GM18526 (cell line): ENCODE data around the gene PLCB4.

Experiments used
- POLR2A ChIP-seq: IDR thresholded peaks from 3 replicates; pipeline ENCODE4 v1.6.1; 2011; ENCODE audit not compliant: insufficient read length; ENCODE audit errors: extremely low read depth

Gene PLCB4

DNA sequence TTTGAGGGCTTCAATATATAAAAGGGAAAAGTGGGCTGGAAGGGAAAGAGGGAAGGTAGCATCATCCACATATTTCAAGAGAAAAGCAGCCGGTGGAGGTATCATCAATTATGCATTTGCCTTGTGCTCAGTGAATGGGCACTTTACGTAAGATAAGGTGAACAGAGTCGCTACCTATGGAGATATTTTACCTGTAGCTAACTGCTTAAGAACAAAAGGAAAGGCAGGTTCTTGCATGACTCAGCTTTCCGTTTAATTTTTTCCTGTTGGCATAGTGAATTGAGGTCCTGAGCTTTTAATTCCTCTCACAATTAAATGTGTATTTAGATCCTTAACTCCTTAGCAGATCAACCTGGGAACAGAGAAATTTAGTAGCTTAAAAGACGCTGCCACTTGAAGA is 25.5 kb upstream of the PLCB4 start:
- TF ChIP-seq POLR2A: no peak

DNA sequence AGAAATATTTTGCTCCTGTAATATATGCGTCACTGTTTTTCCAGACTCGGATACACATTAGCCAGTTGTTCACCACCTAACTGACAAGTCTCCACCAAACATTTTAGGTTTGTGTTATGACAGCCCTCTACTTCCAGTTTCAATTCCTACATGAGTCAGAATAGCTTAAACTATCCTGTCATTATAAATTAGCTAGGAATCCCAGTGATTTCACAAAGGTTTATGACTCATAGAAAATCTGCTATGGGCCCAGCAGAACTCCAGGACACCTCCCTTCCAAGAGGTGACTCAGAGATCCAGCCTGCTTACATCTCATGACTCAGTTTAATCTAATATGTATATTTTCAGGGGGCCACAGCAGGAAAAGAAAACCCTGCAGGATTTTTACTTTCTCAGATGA is 17.4 kb upstream of the PLCB4 start:
- no peak for TF ChIP-seq POLR2A

DNA sequence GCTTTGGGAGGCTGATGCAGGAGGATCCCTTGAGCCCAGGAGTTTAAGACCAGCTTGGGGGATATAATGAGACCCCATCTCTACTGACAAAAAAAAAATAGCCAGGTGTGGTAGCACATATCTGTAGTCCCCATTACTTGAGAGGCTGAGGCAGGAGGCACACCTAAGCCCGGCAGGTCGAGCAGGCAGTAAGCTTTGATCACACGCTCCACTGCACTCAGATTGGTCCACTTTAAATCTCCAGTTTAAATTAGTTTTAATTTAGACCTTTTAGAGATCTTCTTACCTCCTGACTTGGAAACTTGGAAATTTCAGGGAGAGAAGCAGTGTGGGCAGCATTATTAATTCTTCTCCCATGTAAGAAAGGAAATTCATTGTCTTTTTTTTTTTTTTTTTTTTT is 16.8 kb upstream of the PLCB4 start:
- TF ChIP-seq POLR2A: no peak

DNA sequence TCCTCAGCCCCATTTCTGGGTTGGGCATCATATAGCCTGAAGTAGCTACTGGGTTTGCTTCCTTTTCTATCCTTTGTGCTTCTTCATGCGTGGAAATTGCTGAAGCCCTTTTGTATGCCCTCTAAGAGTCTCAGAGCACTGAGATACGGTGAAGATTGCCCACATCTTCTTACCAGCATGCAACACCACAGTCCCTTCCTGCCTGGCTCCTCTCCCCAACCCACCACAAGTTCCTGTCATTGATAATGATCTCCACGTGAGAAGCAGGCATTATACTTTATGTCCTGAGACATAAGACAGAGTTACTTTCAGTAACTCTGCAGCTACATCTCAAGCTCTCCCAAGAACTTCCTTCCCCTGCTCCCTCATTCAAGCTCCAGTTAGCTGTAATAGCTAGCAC is 15.8 kb upstream of the PLCB4 start:
- no peak for TF ChIP-seq POLR2A

DNA sequence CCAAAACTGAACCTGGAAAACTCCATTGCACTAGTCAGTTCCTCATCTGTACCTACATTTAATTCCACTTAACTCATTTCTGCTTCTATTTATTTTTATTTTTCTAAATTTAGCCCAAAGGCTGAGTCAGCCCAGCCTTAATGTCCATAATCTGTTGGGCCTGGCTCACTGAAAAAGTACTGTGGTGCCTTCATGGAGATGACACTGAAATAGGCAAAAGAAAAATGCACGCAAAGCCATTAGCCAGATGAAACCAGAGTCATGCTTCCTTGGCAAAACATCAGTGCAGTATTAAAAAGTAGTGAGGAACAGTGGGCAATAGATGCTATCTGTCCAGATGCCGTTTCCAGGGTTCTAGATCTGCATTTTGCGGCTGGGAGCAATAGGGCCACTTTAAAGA is 14.7 kb upstream of the PLCB4 start:
- TF ChIP-seq POLR2A: no peak

DNA sequence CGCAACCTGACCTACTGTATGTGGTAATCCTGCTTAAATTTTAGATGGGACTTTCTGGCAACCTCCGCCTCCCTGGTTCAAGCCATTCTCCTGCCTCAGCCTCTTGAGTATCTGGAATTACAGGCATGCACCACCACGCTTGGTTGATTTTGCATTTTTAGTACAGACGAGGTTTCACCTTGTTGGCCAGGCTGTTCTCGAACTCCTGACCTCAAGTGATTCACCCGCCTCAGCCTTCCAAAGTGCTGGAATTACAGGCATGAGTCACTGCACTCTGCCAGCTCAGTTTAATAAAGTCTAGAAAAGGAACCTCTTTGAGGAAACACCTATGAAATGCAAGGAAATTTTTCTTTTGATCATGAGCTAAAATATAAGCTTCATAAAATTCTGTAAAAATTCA is 9.0 kb upstream of the PLCB4 start:
- TF ChIP-seq POLR2A: no peak

DNA sequence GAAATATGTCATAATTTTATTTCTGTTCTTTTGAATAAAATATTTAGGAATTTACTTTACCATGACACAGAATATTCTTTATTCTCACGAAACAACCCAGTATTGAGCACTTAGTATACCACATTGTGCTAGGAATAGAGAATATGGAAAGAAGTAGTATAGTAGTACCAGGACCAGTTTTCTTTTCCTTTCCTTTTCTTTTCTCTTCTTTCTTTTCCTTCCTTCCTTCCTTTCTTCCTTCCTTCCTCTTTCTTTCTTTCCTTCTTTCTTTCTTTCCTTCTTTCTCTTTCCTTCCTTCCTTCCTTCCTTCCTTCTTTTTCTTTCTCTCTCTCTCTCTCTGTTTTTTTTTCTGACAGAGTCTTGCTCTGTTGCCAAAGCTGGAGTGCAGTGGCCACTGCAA is 7.5 kb upstream of the PLCB4 start:
- TF ChIP-seq POLR2A: no peak

DNA sequence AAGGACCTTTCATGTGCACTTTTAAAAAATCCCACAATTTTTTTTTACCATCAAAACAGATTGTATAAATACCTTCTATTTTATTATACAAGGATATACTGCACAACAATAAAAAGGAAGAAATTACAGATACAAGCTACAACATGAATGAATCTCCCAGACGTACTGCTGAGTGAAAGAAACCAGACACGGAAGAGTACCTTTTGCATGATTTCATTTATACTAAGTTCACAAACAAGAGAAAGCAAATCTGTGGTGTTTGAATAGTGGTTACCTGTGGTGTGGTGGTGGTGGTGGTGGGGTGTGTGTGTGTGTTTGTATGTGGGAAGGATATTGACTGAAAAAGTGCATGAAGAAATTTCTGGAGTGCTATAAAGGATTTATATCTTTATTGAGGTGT is 6.8 kb upstream of the PLCB4 start:
- no peak for TF ChIP-seq POLR2A

DNA sequence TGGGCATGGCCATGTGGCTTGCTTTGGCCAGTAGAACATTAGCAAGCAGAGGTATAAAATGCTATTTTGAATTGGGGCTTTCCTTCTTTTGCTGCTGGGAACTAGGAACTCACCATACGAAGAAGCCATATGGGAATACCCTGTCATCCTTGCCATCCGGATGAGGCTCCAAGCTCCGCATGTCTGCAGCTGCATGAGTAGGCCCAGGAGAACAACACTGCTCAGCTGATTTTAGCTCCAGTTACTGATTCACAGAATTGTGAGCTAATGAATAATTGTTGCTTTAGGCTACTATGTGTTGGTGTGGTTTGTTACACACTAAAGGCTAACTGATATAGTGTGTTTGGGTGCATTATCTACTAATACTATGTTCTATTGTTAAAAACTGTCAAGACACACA is 2.7 kb upstream of the PLCB4 start:
- TF ChIP-seq POLR2A: no peak

DNA sequence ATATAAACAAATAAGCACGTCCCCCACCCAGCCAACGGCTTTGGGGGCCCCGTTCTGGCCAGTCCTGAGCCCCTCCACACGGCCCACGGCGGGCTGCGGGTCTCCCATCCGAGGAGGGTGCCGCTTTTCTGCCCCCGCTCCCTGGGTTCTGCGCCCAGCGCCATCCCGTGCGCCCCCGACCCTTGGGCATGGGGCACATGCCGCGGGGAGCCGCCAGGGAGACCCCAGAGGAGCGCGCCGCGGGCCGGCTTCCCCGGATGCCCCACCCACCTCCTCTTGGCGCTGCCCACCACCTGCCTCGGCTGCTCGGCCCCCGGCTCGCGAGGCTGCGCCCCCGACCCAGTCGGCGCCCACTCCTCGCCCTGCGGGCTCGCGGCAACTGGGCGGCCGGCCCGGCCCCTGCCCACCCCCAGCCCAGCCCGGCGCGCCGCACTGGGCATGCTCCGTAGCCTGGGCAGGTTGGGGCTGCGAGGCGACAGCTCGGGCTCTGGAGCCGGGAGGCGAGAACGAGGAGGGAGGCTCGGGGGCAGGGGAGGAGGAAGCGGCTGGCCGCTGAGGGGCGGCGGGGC is 570 bp upstream of the PLCB4 start:
- no peak for TF ChIP-seq POLR2A

DNA sequence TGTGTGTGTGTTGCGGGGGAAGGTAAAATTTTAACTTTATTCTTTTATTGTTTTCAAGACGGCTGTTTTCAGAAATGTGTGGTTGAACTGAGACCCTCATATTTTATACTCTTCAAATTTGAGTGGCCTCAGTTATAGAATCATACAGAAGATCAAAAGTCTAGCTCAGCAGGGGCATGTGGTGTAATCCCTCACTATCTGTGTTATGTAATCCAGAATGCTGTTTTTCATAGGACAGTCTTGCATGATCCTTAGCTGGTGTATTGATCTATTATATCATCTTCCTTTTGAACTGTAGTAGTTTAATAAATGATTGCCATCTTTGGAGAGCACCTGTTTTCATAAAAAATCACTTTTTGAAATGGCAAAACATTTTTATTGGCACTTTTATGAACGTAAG is 1.4 kb downstream of the PLCB4 start:
- TF ChIP-seq POLR2A: no peak

DNA sequence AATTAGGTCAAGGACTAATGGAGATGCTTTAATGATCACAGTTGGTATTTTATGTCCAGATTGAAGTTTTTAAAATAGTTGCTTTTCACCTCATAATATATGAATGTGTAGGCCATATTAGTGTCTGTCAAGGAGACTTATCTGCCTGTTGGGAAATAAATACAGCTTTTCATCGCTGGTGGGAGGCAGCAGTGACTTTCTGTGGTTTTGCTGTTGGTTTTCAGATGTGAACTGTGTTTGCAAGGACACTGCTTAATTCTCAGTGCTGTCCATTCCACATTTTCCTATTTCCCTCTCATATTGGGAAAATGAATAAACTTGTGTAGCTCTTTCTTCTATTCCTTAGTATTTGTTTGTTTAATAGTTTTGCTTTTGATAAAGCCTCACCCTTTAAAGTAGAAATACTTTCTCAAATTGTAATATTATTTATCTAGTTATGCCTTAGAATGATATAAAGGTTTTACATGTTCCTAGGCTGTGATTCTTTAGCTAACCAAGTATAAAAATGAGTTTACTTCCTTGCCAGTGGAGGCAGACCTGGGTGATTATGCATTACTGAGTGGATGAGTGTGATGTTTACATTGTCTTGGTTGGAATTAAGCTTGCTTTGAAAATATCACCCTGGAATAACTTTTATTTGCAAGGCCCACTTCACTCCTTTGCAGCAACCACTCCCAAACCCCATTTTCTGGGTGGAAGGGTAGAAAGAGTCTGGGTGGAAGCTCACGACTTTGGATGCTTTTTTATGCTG is 3.3 kb downstream of the PLCB4 start:
- no peak for TF ChIP-seq POLR2A

DNA sequence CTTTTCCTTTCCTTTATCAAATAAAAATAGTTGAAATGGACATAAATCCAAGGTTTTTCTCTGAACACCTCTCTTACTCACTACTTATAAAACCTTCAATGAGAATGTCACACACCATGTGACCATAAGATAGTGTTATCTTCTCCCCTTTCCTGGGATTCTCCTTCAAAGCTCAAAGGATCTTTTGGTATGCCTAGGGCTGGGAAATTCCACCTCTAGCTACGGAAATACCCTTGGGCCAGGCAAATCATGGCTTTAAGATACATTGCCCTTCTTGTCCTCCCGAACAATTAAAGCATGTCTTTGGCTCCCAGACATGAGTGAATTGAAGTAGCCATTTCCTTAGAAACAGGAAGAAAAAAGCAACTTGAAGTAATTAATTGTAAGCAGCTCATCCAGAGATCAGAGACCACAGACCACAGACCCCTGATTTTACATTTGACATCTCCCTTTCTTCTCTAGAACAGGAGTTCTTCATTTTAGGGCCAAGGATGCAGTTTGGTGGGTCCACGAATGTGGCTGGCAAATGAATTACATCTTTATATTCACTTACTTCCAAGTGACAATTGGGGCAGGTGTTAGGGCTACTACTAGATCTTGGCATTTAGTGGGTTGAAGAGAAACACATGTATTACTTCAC is 4.1 kb downstream of the PLCB4 start:
- no peak for TF ChIP-seq POLR2A

DNA sequence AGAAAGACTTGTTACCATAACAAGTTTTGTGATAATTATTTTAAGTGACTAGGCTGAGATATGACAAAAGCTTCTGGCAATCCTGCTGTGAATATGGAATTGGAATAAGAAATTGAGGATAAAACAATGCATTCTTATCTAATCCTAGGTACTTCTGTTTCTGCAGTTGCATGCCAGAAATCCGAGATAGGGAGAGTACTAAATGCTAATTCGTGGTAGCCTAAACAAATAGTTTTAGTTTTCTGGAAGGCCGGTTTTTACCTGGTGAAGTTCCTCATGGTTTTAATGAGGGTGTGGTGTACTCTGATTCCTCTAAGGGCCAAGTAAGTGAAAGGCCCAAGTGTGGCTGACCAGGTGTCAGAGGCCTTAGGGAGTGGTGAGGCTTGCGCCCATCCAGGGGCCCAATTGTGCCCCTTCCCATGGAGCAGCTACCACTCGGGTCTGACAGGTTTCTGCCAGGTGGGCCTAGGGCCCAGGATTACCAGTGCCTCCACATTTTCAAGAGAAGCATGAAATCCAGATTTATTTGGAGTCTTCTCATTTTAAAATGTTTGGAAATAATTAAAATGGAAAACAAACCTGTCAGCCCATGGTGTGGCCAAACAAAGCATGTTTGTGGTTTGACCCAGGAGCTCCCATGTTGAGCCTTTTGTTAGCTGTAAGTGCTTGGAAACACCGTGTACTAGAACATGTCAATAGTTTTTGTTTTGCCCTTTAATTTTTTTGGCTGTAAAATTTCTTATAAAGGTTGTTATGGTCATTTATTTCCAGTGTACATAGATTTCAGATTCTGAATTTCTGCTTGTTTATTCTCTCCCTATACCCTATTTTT is 6.6 kb downstream of the PLCB4 start:
- TF ChIP-seq POLR2A: no peak

DNA sequence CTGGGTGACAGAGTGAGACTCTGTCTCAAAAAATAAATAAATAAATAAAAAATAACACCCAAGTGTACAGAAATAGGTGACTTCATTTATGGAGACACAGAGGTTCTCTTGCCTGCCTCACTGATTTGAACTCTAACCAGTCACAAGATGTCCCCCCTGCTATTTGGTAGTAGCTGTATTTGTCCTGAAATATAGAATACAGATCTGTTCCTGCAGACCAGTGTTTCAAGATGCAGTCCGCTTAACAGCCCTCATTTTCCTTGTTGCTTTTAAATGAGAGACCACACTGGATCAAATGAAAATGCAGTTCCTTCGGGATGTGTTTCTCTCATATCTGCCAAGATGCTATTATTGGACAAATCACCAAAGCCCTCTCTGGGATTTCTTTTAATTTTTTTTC is 7.6 kb downstream of the PLCB4 start:
- no peak for TF ChIP-seq POLR2A
